Panc1 (cell line): ENCODE results near the gene DAD1. TPM values are rescaled to one million over a fixed set of nuclear protein-coding genes. Genes with fewer than 3 reads are reported as not detected.
"Not testable (repeated sequence)": the region's sequence is repeated elsewhere in the genome, so short reads cannot be mapped to it uniquely, and the experiment has no call there.

Source experiments
- ATAC-seq: fragments of 200-7000 bp; cut with Tn5 transposase; 2 replicates; pipeline ENCODE4 v1.9.1; 2020; ENCODE audit warnings: mild to moderate bottlenecking, moderate library complexity
- BruUV-seq: library from RNA; stranded (reverse); fragments of 400-500 nt; replicated peaks from 2 replicates; lab custom pipeline; 2021; lab: Mats Ljungman, UMichigan
- CTCF ChIA-PET: fragments of 300-600 bp; sonication (Branson Sonifier 250); formaldehyde crosslinking; loops from one replicate; lab custom pipeline; 2022; ENCODE audit warnings: antibody characterized with exemption; lab: Charles Lee
- POLR2A ChIA-PET: fragments of 300-600 bp; sonication (Branson Sonifier 250); formaldehyde crosslinking; loops from one replicate; lab custom pipeline; 2022; ENCODE audit warnings: antibody characterized with exemption; lab: Charles Lee
- DNase-seq: peaks from one replicate; pipeline ENCODE4 v3.0.0-alpha.2; 2010; ENCODE audit warnings: low read depth, low spot score
- H3K27ac ChIP-seq: 2 replicates; pipeline ENCODE4 v1.5.1; 2011; ENCODE audit warnings: mild to moderate bottlenecking, low read length, inconsistent platforms
- H3K27me3 ChIP-seq: fragments of 200-500 bp; sonication (Bioruptor generic); 2 replicates; pipeline ENCODE4 v1.6.0; 2014; ENCODE audit warnings: low read length, inconsistent platforms; ENCODE audit not compliant: control insufficient read depth, insufficient read depth
- H3K36me3 ChIP-seq: fragments of 200-500 bp; sonication (Bioruptor generic); 2 replicates; pipeline ENCODE4 v1.5.1; 2014; ENCODE audit warnings: inconsistent platforms, mild to moderate bottlenecking, low read length, moderate library complexity; ENCODE audit not compliant: control insufficient read depth, insufficient read depth
- H3K4me1 ChIP-seq: 2 replicates; pipeline ENCODE4 v1.5.1; 2011; ENCODE audit warnings: inconsistent platforms, mild to moderate bottlenecking, low read length, moderate library complexity; ENCODE audit not compliant: control insufficient read depth, insufficient read depth
- H3K4me3 ChIP-seq, 2 experiments: 2 replicates each; pipeline ENCODE4 v1.5.1; 2011 to 2012; ENCODE audit warnings: low read depth in 2 of 2, low read length in 2 of 2, mild to moderate bottlenecking in 2 of 2, inconsistent platforms in 1 of 2, moderate library complexity in 1 of 2
- H3K9me3 ChIP-seq: fragments of 200-500 bp; sonication (Bioruptor generic); 2 replicates; pipeline ENCODE4 v1.5.1; 2014; ENCODE audit warnings: low read depth, mild to moderate bottlenecking, inconsistent platforms, low read length, moderate library complexity; ENCODE audit not compliant: control insufficient read depth, insufficient read depth
- POLR2AphosphoS5 ChIP-seq: IDR thresholded peaks from 2 replicates; pipeline ENCODE4 v1.6.1; 2012; ENCODE audit warnings: mild to moderate bottlenecking, low read depth, low read length, moderate library complexity
- SIN3A ChIP-seq: IDR thresholded peaks from 2 replicates; pipeline ENCODE4 v1.6.1; 2012; ENCODE audit warnings: low read depth, mild to moderate bottlenecking, low read length, moderate library complexity, borderline replicate concordance; ENCODE audit not compliant: insufficient read depth
- TCF7L2 ChIP-seq: IDR thresholded peaks from 2 replicates; pipeline ENCODE4 v1.6.1; 2011; ENCODE audit warnings: mild to moderate bottlenecking, low read depth, low read length, inconsistent platforms
- in situ Hi-C: cut with HindIII; loops from 2 replicates; pipeline ENCODE4 v1.10.0; 2016; ENCODE audit warnings: low sequenced_read_pairs, low pct_unique_long_range_greater_than_20kb
- intact Hi-C: fragments of 100-400 bp; cut with micrococcal nuclease; formaldehyde crosslinking; loops from one replicate; pipeline ENCODE4 v1.10.0; 2022; ENCODE audit not compliant: unreplicated experiment
- total RNA-seq: library from RNA; stranded (reverse); gene quantifications from one replicate; pipeline ENCODE4 v1.2.1, GENCODE V29; 2021; ENCODE audit not compliant: unreplicated experiment
- TF ChIP-seq, protein P1 (sequence below): fragments of 450-650 bp; IDR thresholded peaks from 2 replicates; pipeline ENCODE4 v1.5.1; 2017; ENCODE audit warnings: mild to moderate bottlenecking
- TF ChIP-seq, protein P2 (sequence below), 2 experiments: IDR thresholded peaks; 2 replicates each; pipeline ENCODE4 v1.6.1; 2011 to 2012; ENCODE audit warnings: low read depth in 2 of 2, control low read depth in 1 of 2, low read length in 1 of 2, mild to moderate bottlenecking in 1 of 2, moderate library complexity in 1 of 2; ENCODE audit not compliant: insufficient read depth in 1 of 2

The DAD1 gene
- total RNA-seq, 1 experiment from 2014 or later: 163 TPM

DNA sequence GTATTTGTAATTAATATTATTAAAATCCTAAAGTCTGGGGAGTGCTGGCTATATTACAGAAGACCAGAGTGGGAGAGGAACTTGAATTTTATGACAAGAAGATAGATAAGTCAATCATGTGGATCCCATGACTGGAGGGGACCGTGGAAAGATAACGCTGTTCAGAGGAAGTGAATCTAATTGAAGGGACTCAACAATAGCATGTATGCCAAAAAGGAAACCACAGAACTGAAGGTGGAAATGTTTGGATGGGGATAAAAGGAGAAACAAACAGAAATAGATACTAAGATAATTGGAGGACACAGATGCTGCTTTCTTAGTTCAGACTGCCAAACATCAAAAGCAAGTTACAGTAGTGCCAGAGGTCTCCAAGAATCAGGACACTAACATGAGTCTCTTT lies 34.0 kb upstream of the DAD1 start:
- no TSS peak for BruUV-seq
- Histone ChIP-seq H3K36me3 (no peaks in the 10 kb centered on the region), H3K9me3 (no peaks in the 10 kb centered on the region), H3K27ac (no peak overlapping the region), H3K27me3 (no peaks in the 10 kb centered on the region; the same call in 1 of the 2 replicates), H3K4me3 (no peak overlapping the region), H3K4me1 (no peaks in the 10 kb centered on the region)
- CTCF ChIA-PET: no interaction called here
- TF ChIP-seq SIN3A (no peak), POLR2AphosphoS5 (no peak), TCF7L2 (no peak)
- TF ChIP-seq, protein P1, sequence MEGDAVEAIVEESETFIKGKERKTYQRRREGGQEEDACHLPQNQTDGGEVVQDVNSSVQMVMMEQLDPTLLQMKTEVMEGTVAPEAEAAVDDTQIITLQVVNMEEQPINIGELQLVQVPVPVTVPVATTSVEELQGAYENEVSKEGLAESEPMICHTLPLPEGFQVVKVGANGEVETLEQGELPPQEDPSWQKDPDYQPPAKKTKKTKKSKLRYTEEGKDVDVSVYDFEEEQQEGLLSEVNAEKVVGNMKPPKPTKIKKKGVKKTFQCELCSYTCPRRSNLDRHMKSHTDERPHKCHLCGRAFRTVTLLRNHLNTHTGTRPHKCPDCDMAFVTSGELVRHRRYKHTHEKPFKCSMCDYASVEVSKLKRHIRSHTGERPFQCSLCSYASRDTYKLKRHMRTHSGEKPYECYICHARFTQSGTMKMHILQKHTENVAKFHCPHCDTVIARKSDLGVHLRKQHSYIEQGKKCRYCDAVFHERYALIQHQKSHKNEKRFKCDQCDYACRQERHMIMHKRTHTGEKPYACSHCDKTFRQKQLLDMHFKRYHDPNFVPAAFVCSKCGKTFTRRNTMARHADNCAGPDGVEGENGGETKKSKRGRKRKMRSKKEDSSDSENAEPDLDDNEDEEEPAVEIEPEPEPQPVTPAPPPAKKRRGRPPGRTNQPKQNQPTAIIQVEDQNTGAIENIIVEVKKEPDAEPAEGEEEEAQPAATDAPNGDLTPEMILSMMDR: no peak
- TF ChIP-seq, protein P2, sequence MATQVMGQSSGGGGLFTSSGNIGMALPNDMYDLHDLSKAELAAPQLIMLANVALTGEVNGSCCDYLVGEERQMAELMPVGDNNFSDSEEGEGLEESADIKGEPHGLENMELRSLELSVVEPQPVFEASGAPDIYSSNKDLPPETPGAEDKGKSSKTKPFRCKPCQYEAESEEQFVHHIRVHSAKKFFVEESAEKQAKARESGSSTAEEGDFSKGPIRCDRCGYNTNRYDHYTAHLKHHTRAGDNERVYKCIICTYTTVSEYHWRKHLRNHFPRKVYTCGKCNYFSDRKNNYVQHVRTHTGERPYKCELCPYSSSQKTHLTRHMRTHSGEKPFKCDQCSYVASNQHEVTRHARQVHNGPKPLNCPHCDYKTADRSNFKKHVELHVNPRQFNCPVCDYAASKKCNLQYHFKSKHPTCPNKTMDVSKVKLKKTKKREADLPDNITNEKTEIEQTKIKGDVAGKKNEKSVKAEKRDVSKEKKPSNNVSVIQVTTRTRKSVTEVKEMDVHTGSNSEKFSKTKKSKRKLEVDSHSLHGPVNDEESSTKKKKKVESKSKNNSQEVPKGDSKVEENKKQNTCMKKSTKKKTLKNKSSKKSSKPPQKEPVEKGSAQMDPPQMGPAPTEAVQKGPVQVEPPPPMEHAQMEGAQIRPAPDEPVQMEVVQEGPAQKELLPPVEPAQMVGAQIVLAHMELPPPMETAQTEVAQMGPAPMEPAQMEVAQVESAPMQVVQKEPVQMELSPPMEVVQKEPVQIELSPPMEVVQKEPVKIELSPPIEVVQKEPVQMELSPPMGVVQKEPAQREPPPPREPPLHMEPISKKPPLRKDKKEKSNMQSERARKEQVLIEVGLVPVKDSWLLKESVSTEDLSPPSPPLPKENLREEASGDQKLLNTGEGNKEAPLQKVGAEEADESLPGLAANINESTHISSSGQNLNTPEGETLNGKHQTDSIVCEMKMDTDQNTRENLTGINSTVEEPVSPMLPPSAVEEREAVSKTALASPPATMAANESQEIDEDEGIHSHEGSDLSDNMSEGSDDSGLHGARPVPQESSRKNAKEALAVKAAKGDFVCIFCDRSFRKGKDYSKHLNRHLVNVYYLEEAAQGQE (IDR thresholded peaks at IDR 0.05; ENCODE audit: insufficient read depth in 1 of 2, low read depth in 2 of 2, low read length in 1 of 2): no peak
- intact Hi-C loops: no loop called here
- POLR2A ChIA-PET: no interaction called here
- DNase-seq (no peak), ATAC-seq (no peak)
- in situ Hi-C loops: no loop called here

DNA sequence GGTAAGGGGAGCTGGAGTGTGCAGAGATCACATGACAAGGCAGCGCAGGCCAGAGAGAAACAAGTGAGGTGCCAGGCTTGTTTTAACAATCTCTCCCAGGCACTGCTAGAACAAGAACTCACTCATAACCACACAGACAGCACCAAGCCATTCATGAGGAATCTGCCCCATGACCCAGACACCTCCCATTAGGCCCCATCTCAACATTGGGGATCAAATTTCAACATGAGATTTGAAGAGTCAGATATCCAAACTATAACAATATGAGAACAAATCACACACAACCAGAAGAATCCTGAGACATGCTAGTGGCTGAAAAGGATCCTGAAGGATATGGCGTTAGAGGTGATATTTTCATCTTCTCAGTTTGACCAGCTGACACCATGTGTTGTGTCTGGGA lies 33.2 kb upstream of the DAD1 start:
- Histone ChIP-seq H3K27ac (no peak overlapping the region), H3K9me3 (no peaks in the 10 kb centered on the region), H3K27me3 (no peaks in the 10 kb centered on the region), H3K36me3 (no peaks in the 10 kb centered on the region), H3K4me3 (no peak overlapping the region), H3K4me1 (no peaks in the 10 kb centered on the region)
- no TSS peak for BruUV-seq
- DNase-seq (no peak), ATAC-seq (no peak)
- TF ChIP-seq POLR2AphosphoS5 (no peak), TCF7L2 (no peak), SIN3A (no peak)
- TF ChIP-seq, protein P1: no peak
- TF ChIP-seq, protein P2 (IDR thresholded peaks at IDR 0.05; ENCODE audit: insufficient read depth in 1 of 2, low read depth in 2 of 2, low read length in 1 of 2): no peak
- CTCF ChIA-PET: no interaction called here
- in situ Hi-C loops: no loop called here
- intact Hi-C loops: no loop called here
- POLR2A ChIA-PET: no interaction called here

DNA sequence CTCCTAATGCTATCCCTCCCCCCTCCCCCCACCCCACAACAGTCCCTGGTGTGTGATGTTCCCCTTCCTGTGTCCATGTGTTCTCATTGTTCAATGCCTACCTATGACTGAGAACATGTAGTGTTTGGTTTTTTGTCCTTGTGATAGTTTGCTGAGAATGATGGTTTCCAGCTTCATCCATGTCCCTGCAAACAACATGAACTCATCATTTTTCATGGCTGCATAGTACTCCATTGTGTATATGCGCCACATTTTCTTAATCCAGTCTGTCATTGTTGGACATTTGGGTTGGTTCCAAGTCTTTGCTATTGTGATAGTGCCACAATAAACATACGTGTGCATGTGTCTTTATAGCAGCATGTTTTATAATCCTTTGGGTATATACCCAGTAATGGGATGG lies 26.7 kb upstream of the DAD1 start:
- not testable (repeated sequence) for H3K27ac ChIP-seq

More for the DNA sequence above, 26.7 kb upstream of the DAD1 start:
- H3K4me3 ChIP-seq, H3K36me3 ChIP-seq, CTCF ChIA-PET, intact Hi-C loops, in situ Hi-C loops, DNase-seq, H3K27me3 ChIP-seq, BruUV-seq, H3K4me1 ChIP-seq, POLR2A ChIA-PET, ATAC-seq, H3K9me3 ChIP-seq: not testable (repeated sequence)
